Gastrocnemius medialis (tissue), 4 donors: ENCODE data around the gene DUS1L.
A peak's percentile ranks its signal among the peaks of the same experiment; 100 is the strongest.

Experiments
- POLR2A ChIP-seq, 2 donors: fragments of 450-650 bp; IDR thresholded peaks; one replicate each; pipeline ENCODE4 v1.6.1; 2017; ENCODE audit warnings: antibody characterized with exemption in 2 of 2, mild to moderate bottlenecking in 2 of 2, moderate library complexity in 2 of 2
- TF ChIP-seq, protein P1 (sequence below), 5 experiments: fragments of 450-650 bp in 3 of 5; fragments of 200-600 bp in 2 of 5; sonication (generic) in 2 of 5; IDR thresholded peaks in 4 of 5; conservative IDR thresholded peaks in 1 of 5; 1 replicate in 4 of 5; 2 replicates in 1 of 5; pipeline ENCODE4 v1.5.1; 2016 to 2019; ENCODE audit warnings: antibody characterized with exemption in 5 of 5, mild to moderate bottlenecking in 3 of 5, moderate library complexity in 3 of 5

DNA sequence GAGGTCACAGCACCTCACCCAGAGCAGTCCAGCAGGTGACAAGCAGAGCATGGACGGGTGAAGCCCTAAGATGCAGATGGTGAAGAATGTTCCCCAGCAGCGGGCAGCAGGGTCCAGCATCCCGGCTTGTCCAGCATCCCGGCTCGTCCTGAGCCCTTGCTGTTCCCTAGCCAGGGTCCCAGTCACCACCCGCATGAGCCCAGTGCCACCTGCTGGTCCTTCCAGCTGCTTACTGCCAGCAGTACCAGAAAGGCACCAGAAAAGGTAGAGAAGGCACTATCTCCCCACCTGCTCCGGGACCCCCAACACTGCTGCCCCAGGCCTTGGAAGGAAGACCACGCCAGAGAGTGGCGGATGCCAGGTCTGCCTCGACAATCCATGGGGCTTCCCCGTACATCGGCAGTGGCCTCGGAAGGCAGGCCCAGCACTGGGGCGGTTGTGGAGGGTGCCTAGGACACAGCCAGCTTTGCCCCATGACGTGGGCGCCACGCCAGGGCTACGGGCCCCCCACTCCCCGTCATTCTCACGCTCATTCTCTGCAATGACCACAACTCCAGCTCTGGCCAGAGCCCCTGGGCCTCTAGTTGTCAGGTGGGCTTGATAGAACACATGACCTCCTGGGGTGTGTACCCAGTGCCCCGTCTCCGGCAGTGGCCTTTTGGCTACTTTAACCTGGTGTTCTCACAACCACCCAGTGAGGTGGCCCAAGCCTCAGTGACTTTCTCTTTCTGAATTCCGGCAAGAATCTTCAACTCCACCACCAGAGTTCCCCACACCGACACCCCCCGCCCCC, 44.3 kb downstream of the DUS1L start:
- TF ChIP-seq, protein P1, sequence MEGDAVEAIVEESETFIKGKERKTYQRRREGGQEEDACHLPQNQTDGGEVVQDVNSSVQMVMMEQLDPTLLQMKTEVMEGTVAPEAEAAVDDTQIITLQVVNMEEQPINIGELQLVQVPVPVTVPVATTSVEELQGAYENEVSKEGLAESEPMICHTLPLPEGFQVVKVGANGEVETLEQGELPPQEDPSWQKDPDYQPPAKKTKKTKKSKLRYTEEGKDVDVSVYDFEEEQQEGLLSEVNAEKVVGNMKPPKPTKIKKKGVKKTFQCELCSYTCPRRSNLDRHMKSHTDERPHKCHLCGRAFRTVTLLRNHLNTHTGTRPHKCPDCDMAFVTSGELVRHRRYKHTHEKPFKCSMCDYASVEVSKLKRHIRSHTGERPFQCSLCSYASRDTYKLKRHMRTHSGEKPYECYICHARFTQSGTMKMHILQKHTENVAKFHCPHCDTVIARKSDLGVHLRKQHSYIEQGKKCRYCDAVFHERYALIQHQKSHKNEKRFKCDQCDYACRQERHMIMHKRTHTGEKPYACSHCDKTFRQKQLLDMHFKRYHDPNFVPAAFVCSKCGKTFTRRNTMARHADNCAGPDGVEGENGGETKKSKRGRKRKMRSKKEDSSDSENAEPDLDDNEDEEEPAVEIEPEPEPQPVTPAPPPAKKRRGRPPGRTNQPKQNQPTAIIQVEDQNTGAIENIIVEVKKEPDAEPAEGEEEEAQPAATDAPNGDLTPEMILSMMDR (IDR thresholded peaks at IDR 0.05 in 4 of 5, conservative IDR thresholded peaks at IDR 0.05 in 1 of 5): peak; percentile 72 to 88 (median 80)
- TF ChIP-seq POLR2A (IDR thresholded peaks at IDR 0.05): no peak
